Fibroblast of peridontal ligament (primary cell): ENCODE measurements around the gene TC2N.
"Not testable (repeated sequence)": the region's sequence is repeated elsewhere in the genome, so short reads cannot be mapped to it uniquely, and the experiment has no call there.

Experiments
- DNase-seq: peaks from one replicate; pipeline ENCODE4 v3.0.0-alpha.2; 2010; ENCODE audit errors: extremely low read depth

The TC2N gene

DNA sequence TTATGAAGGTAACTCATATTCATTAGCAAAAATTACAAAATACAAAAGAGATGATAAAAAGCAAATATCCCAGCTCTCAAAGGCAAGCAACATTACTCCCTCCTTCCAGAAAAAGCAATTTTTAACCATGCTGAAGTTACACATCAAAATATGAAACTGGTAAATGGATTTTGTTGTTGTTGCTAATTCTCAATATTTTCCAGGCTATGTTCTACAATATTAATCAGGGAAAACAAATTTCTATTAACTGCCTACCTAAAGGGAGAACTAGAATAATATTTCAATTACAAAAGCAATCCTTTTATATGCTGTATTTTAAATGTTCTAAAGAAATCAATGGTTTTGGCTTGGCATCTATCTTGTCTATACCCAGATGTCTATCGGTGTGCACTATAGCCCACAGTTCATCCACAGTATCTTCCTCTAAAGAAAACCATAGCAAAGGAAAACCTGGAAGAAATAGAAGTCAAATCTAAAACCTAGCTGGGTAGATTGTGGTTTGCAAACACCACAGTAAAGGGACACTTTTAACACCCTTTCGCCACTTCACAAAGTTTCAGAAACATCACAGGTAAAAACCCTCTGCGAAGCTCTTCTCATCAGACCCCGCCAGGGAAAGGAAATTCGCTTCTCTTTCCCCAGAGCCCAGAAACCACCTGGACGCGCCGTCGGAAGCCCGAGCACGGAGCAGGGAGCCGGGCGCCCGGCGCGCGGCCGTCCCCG lies 32.0 kb downstream of the TC2N start:
- no peak for DNase-seq

DNA sequence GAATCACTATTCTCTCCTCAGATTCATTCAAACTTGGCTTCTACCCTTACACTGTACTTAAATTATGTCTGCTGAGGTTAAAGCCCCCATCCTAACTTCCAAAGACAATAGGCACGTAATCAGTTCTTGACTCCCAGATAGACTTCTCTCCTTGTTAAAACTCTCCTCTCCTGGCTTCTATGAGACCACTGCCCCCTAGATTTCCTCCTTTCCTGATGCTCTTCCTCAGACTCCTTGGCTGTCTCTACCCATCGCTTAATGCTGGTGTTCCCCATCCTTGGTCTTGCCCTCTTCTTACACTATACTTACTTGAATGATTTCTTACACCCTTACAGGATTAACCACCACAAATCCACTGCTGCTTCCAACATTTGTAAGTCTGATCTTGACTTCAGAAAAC lies 32.8 kb downstream of the TC2N start:
- no peak for DNase-seq

DNA sequence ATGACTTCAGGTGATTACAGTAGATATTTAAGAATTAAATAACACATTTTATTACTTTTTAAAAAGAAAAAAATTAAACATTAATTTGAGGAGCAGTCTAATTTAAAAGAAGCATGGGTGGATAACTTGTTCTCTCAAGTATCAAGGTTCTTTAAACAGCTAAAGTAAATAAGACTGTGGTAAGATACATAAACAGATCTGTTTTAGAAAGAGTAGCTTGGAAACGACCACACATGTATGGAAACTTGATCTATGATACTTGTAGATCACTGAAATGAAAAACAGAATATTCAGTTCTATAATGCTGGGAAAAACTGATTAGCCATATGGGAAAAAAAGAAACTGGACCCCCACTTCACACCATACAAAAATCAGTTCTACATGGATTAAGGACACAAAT lies 36.0 kb downstream of the TC2N start:
- DNase-seq: no peak

DNA sequence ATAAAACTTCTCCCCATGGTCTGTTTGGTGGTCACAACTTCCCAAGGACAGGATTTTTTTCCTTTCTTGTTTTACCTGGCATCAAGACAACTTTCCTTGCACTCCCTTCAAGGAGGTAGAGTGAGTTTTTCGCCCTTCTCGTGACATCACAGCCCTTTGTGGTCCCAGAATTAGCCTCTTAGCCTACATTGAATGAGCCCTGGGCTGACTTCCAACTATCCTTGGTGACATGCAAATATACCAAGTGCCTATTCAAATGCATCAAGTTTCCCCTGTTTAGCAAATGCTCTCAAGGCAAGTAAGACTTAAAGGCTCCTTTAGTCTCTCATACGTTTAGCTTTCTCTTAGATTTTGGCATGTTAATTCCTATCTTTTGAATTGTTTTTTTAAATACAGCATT lies 36.6 kb downstream of the TC2N start:
- DNase-seq: no peak

DNA sequence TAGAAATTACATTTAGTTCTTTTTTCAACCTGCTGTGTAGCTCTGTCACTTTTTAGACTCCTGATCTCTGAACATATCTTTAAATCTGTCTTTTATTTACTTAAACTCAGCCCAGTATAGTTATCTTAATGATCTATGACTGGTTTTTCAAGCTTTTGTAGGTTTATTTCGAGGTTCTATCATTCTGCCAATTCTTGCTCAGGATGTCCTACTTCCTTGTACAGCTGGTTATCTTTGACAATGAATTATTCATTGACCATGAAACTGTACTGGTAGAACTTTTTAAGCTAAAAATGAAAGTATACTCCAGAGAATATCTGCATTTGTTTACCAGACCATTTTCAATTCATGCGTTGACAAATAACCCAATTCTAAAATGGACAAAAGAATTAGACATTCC lies 37.8 kb downstream of the TC2N start:
- DNase-seq: no peak

DNA sequence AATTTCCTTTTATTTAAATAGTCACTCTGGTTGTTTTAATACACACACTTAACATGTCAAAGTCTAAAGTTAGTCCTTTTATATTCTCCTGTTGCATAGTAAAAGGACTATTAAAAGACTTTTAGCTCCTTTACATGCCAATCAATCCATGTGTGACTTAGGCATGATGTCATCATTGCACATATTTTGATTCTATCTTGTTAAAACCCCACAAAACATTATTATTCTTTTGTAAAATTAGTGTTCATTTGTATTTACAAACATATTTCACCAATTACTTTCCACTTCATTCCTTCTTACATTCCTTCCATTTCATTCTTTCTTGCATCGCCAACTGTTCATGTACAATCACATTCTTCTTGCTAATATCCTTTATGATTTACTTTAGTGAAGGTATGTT lies 39.6 kb downstream of the TC2N start:
- DNase-seq: no peak

DNA sequence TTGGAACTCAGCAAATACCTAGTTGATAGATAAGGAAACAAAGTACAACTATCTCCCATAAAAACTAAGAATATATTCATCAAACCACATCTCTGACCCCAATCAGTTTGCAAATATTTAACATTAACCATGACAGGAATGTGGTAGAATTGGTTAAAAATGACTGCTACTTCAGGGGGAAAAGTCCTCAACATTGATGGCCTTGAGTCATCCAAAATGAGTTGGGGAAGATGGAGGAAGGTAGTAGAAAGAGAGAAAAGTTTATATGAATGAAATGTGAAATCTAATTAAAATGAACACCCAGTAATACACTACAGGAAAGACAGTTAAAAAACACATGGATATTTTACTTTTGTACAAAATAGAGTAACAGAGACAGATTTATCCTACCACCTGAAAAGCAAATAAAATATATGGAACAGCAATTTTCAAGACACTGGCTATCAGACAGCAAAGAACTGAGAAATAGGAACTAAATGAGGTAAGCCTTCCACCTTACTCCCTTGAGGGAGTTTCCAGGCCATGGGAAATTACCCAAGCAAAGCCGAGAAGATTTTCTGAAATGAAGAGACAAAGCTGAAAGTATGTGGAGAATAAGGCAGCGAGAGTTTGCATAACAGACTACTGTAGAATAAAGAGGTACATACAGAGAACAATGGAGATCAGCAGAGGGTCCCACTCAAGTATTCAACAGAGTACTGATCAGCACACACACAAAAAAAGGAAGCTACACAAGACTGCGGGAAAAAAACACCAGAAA lies 49.6 kb downstream of the TC2N start:
- DNase-seq: no peak

DNA sequence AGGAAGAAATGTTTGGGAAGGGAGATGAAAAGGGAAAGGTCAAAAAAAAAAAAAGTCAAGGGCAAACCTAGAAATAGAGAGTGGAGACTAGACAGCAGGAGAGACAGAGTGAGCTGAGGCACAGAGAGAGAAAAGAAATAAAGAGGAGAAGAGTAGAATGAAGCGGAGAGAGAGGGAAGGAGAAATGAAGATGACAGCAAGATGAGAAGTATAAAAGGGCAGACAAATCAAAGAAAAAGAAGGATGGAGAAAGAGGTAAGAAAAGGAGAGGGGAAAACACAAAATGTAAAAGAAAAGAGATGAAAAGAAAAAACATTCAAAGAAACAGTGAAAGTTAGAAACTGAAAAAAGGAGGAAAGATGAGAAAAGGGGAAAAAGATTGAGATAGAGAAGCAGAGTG lies 53.0 kb downstream of the TC2N start:
- no peak for DNase-seq

DNA sequence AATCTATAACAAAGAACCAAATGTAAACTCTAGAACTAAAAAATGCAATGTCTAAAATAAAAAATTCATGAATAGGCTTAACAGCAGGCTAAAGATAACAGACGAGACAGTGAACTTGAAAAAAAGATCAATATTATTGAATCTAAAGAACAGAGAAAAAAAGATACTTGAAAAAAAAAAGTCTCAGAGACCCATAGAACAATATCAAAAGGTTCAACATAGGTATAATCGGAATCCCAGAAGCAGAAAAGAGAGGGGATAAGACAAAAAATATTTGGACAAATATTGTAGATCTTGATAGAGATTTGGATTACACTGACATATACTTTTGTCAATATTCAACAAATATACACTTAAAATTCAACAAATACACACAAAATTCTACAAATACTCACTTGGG lies 56.6 kb downstream of the TC2N start:
- no peak for DNase-seq

DNA sequence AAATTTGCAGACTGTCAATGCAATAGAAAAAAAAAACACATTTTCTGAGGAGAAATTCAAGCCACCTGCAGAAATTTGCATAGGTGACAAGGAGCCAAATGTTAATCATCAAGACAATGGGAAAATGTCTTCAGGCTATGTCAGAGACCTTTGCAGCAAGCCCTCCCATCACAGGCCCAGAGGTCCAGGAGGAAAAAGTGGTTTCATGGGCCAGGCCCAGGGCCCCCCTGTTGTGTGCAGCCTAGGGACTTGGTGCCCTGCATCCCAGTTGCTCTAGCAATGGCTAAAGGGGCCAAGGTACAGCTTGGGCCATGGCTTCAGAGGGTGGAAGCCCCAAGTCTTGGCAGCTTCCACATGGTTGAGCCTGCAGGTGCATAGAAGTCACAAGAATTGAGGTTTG lies 60.6 kb downstream of the TC2N start:
- no peak for DNase-seq

DNA sequence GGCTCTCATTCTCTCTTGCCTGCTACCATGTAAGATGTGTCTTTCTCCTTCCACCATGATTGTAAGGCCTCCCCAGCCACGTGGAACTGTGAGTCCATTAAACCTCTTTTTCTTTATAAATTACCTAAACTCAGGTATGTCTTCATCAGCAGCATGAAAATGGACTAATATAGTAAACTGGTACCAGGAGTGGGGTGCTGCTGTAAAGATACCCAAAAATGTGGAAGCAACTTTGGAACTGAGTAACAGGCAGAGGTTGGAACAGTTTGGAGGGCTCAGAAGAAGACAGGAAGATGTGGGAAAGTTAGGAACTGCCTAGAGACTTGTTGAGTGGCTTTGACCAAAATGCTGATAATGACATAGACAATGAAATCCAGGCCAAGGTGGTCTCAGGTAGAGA lies 61.2 kb downstream of the TC2N start:
- not testable (repeated sequence) for DNase-seq

DNA sequence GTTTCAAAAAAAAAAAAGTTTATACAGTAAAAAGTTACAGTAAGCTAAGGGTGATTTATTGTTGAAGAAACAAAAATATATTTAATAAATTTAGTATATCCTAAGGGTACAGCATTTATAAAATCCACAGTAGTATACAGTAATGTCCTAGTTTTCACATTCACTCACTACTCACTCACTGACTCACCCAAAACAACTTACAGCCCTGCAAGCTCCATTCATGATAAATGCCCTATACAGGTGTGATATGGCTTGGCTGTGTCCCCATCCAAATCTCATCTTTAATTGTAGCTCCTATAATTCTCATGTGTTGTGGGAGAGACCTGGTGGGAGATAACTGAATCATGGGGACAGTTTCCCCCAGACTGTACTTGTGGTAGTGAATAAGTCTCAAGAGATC lies 61.7 kb downstream of the TC2N start:
- DNase-seq: no peak

DNA sequence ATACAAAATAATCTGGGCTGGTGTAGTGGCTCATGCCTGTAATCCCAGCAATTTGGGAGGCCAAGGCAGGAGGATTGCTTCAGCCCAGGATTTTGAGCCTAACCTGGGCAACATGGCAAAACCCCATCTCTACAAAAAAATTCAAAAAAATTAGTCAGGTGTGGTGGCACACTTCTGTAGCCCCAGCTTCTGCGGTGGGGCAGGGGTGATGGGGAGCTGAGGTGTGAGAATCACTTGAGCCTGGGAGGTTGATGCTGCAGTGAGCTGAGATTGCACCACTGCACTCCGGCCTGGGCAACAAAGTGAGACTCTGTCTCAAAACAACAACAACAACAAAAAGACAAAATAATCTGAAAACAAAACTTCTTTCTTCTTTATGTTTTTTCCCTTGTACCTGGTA lies 66.0 kb downstream of the TC2N start:
- DNase-seq: no peak

DNA sequence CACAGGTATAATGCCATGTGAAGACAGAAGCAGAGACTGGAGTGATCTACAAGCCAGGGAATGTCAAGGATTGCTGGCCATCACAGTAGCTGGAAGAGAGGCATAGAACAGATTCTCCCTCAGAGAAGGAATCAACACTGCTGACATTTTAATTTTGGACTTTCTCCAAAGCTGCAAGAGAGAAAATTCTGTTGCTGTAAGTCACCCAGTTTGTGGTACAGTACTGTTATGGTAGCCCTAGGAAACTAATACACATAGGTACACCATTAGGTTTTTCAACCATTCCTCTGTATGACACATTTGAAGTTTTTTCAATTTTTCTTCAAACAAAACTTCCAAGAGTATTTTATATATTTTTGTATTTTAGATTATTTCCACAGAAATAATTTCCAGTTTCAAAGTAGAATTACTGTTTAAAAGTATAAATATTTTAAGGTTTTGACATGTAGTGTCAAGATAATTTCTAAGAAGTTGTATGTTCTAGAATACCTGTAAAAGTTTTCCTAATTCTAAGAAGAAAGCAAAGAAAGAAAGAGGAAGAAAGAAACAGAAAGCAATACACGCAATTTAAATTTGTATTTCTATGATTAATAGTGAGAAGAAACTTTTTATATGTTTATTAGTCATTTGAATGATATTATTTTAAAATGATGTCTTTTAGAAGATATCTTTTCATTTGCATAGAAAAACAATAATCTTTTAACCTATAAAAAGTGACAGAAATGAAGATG lies 70.6 kb downstream of the TC2N start:
- DNase-seq: peak; percentile 38

DNA sequence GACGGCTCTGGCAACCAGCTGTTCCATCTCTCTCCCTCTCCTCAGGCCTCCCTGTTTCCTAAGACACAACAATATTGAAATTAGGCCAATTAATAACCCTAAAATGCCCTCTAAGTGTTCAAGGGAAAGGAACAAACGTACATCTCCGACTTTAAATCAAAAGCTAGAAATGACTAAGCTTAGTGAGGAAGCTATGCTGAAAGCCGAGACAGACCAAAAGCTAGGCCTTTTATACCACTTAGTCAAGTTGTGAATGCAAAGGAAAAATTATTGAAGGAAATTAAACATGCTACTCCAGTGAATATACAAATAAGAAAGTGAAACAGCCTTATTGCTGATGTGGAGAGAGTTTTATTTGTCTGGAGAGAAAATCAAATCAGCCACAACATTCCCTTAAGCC lies 73.6 kb downstream of the TC2N start:
- DNase-seq: no peak

DNA sequence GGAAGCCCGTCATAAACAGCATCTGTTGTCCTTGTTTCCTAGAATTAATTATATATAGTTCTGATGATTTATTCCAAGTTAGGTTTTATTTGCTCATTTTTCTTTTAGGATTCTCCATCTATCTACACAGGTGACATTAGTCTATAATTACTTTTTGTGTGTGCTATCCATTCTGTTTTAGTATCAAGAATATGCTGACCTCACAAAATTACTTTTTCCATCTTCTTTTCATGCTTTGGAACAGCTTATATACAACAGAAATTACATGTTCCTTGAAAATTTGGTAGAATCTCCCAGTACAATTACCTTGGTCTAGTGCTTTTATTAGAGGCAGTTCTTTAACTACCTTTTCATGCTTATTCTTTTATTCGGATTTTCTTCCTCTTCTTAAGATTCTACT lies 81.1 kb downstream of the TC2N start:
- no peak for DNase-seq

DNA sequence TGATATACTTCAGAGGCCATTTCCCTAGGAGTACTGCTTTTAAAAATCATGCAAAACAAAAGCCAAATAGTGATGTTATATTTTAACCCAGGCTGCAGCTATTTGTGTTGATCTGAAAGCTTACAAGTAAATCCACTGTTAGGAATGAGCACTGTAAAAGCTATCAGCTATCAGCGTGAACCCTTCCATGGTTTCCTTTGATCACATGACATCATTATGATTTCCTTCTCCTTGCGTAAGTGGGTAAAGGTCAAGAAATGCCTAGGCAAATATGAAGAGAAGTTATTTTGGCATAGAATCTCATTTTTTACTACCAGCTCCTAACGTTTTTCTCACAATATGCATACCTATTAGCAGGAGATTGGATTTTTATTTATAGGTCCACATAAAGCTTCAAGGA lies 86.9 kb downstream of the TC2N start:
- no peak for DNase-seq

DNA sequence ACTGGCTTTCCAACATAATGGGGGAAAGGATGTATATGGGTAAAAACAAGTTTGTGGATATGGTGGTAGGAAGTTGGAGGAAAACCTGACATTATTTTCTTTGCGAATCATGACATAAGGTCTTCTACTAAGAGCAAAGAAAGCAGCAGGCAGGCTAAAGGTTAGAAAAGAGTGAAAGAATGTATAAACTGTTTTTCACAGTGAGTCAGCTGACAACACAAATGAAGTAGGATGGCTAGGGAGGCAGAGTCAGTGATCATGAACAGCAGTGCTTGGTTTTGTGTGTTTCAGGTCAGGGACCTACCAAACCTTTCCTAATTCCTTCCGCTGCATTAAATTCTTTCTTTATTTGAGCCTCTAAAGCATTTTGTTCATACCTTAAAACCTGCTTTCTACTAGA lies 89.1 kb downstream of the TC2N start:
- DNase-seq: no peak

DNA sequence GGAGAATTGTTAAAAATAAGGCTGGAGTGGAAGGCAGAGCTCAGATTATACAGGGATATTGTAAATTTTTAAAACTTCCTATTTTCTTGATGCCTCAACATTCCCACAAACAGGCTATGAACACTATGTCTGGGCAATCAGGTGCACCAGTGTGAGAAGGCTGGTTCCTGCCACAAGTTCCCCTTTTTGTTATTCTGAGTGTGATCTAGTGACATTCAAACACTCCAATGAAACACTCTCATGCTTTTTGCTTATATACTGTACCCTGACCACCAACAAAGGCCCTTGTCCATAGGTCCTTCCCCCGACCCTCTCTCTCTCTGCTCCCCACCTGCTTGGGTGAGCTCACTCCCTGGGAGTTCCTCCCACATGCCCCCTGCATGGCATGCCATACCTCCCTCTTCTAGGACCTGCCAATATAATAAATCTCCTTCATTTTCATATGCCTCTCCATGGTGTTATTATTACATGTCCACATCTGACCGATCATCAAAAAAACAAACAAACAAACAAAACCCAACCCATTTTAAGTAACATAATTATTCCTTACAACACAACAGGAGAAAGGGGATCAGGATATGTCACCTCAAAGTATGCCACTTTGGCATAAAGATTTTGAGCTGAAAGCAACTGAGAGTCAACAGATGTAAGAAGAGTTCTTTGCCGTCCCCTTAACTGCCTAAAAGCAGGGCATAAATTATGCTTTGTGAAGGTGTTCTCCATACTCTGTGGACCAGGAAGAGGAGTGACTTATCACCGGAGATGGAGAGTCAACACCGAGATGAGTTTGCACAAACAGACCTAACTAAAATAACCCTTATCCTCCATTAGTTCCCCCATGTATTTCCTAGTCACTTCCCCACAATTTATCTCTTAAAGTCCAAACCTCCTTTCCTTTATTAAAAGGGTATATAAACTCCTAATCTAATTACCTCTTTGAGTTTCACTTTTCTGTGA lies 92.9 kb downstream of the TC2N start:
- DNase-seq: no peak

DNA sequence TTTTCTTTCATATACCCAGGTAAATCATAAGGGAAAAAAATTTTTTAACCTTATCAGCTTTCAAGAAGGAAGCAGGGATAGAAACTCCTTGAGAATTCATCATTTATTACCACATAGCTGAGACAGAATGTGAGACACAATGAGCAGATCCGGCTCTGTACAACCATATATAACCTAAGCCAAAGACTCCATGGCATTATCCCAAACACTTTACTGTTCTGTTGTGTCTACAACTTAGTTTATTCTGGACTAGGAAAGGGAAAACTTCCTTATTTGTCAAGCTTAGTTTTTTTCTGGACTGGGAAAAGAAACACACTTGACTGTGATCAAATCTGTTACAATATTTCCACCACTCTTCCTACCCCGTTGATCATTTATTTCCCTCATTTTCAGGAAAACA lies 97.2 kb downstream of the TC2N start:
- DNase-seq: no peak

DNA sequence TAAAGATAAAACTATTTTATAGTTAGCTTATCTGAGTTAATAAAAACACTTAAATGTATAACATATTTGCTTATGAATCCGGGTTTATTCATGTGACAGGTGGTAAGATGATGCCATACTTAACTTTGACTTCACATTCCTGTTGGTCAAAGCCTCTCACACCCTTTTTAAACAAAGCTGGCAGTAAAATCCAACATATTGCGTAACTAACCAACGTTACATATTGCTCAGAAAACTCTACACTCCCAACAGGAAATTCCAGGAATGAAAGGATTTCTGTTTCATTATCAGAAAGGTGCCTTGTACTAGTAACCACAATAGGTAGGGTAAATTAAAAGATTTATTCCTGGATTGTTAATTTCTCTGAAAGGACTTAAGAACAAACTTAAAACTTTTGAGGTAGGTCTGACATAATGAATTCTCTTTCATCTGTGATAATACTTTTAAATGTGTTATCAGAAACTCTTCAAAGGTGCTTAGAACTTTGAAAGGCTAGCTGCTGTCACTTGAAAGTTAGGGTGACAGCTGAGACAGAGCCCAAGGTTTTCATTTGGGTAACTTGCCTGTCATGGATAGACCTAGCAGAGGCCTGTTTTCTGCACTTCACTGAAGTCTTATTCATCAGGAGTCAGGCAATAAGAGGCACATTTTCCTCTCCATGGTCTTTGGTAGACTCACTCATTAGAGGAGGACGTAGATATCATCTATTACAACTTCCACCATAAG lies 111.6 kb downstream of the TC2N start:
- DNase-seq: peak; percentile 3
